K562 (cell line): ENCODE data around the gene DUS1L. TPM values are rescaled to one million over a fixed set of nuclear protein-coding genes. Genes with fewer than 3 reads are reported as not detected.

Experiments used
- ATF3 ChIP-seq, 2 experiments: fragments of 450-650 bp in 1 of 2; sonication (generic) in 1 of 2; formaldehyde crosslinking in 1 of 2; IDR thresholded peaks in 1 of 2; conservative IDR thresholded peaks in 1 of 2; 2 replicates each; pipeline versions ENCODE4 v1.6.1 to v1.8.1; 2016 to 2023; ENCODE audit warnings: mild to moderate bottlenecking in 2 of 2, moderate library complexity in 2 of 2, inconsistent platforms in 1 of 2, missing genetic modification reagents in 1 of 2
- CBFA2T3 ChIP-seq: fragments of 450-650 bp; IDR thresholded peaks from 2 replicates; pipeline ENCODE4 v1.6.1; 2017
- CREB3 ChIP-seq: fragments of 450-650 bp; conservative IDR thresholded peaks from 2 replicates; pipeline ENCODE4 v1.6.1; 2016; ENCODE audit warnings: missing genetic modification characterization, low read depth, mild to moderate bottlenecking, missing compliant biosample characterization, moderate library complexity
- LARP7 ChIP-seq: fragments of 450-650 bp; IDR thresholded peaks from 2 replicates; pipeline ENCODE4 v1.6.1; 2016
- NELFE ChIP-seq: IDR thresholded peaks from 2 replicates; pipeline ENCODE4 v1.6.1; 2011; ENCODE audit warnings: mild to moderate bottlenecking; ENCODE audit not compliant: insufficient read depth, insufficient read length
- NFE2L1 ChIP-seq: fragments of 450-650 bp; IDR thresholded peaks from 2 replicates; pipeline ENCODE4 v1.6.1; 2016; ENCODE audit warnings: missing genetic modification characterization, low read depth, mild to moderate bottlenecking, missing compliant biosample characterization, moderate library complexity, borderline replicate concordance
- RB1 ChIP-seq: fragments of 450-650 bp; IDR thresholded peaks from 2 replicates; pipeline ENCODE4 v1.6.1; 2017; ENCODE audit warnings: low read depth, mild to moderate bottlenecking
- RBBP5 ChIP-seq: fragments of 200-600 bp; sonication (generic); IDR thresholded peaks from 2 replicates; pipeline ENCODE4 v1.6.1; 2012; ENCODE audit warnings: borderline replicate concordance, mild to moderate bottlenecking, low read length, control low read depth, inconsistent platforms; ENCODE audit not compliant: insufficient read depth, poor library complexity, severe bottlenecking
- RHOXF2B ChIP-seq: fragments of 250-450 bp; sonication (Bioruptor Pico); conservative IDR thresholded peaks from 2 replicates; pipeline ENCODE4 v1.5.1; 2021
- RNF219 ChIP-seq: fragments of 250-450 bp; sonication (Bioruptor Pico); IDR thresholded peaks from 2 replicates; pipeline ENCODE4 v1.5.0; 2022; ENCODE audit warnings: mild to moderate bottlenecking
- TCF7 ChIP-seq: sonication (generic); IDR thresholded peaks from 2 replicates; pipeline ENCODE4 v1.6.1; 2016; ENCODE audit warnings: antibody characterized with exemption, borderline replicate concordance
- TEAD1 ChIP-seq, 2 experiments: fragments of 450-650 bp in 1 of 2; sonication (generic) in 1 of 2; formaldehyde crosslinking; IDR thresholded peaks; 2 replicates each; pipeline versions ENCODE4 v1.4.0 to v1.8.0; 2020 to 2022; ENCODE audit warnings: mild to moderate bottlenecking in 2 of 2, missing genetic modification reagents in 1 of 2
- ZKSCAN1 ChIP-seq: fragments of 150-350 bp; IDR thresholded peaks from 2 replicates; pipeline ENCODE4 v1.6.1; 2016; ENCODE audit warnings: low read depth, low read length
- ZNF395 ChIP-seq: fragments of 200-800 bp; sonication (Bioruptor generic); IDR thresholded peaks from 2 replicates; pipeline ENCODE4 v1.6.1; 2017; ENCODE audit warnings: missing genetic modification characterization, missing compliant biosample characterization
- ZNF583 ChIP-seq: fragments of 250-450 bp; sonication (Bioruptor Pico); IDR thresholded peaks from 2 replicates; pipeline ENCODE4 v1.4.0; 2020
- ZNF695 ChIP-seq: fragments of 450-650 bp; formaldehyde crosslinking; IDR thresholded peaks from 2 replicates; pipeline ENCODE4 v1.4.0; 2020; ENCODE audit warnings: mild to moderate bottlenecking, moderate library complexity
- ZNF75A ChIP-seq: fragments of 450-650 bp; formaldehyde crosslinking; IDR thresholded peaks from 2 replicates; pipeline ENCODE4 v1.4.0; 2020; ENCODE audit warnings: mild to moderate bottlenecking
- polyA plus RNA-seq, 8 experiments: library from polyadenylated mRNA; depleted of rRNA in 4 of 8; stranded (reverse) in 5 of 8; unstranded in 3 of 8; fragments of >200 nt; fragmentation: Nextera tagmentation in 2 of 8; fragmentation: Illumina TruSeq in 1 of 8; extraction: Ambion mirVana in 2 of 8; extraction: Trizol in 1 of 8; gene quantifications; 2 replicates each; pipeline versions ENCODE4 v1.2.1 to v1.2.3, GENCODE V29; 2011 to 2014; ENCODE audit warnings: inconsistent platforms in 1 of 8, missing spikeins in 1 of 8
- total RNA-seq, 7 experiments: library from RNA; depleted of rRNA in 6 of 7; stranded (reverse); fragments of >200 nt in 6 of 7; fragmentation: Illumina TruSeq in 2 of 7; extraction: Trizol in 2 of 7; gene quantifications; 2 replicates each; pipeline versions ENCODE4 v1.2.1 to v1.2.3, GENCODE V29; 2011 to 2021; ENCODE audit warnings: low replicate concordance in 1 of 7

Gene DUS1L
- total and polyA plus RNA-seq, 9 of the 15 experiments (the other 6 are each of a cell fraction or from before 2014, with no cell fraction given) = 7.8 to 210 (median 83.9) TPM

- TF ChIP-seq ZNF695 (CRISPR knock-in tag) (no peak), TEAD1 (CRISPR knock-in tag; IDR thresholded peaks at IDR 0.05) (peak in 1 of 2 experiments; percentile 58; a peak in 1 of 4 replicates), ZNF395 (no peak), RB1 (peak; percentile 84), NELFE (no peak), CBFA2T3 (no peak), NFE2L1 (tag) (no peak), RBBP5 (peak; percentile 71), ZNF583 (CRISPR knock-in tag) (no peak), ZNF75A (no peak), ATF3 (IDR thresholded peaks at IDR 0.05) (no peak), ATF3 (CRISPR knock-in tag; conservative IDR thresholded peaks at IDR 0.05) (0 out of 2 replicates have a peak, but pooled peaks have one; percentile 57), CREB3 (tag) (no peak), RNF219 (CRISPR knock-in tag) (no peak), ZKSCAN1 (0 out of 2 replicates have a peak, but pooled peaks have one; percentile 18), RHOXF2B (CRISPR knock-in tag) (no peak), LARP7 (no peak), TCF7 (0 out of 2 replicates have a peak, but pooled peaks have one; percentile 41)
Observed at GRCh38 chr17:82030470-82031302, 34.9 kb downstream of the DUS1L start (continued).
